Activated CD4-positive, alpha-beta T cell treated with anti-CD3 and anti-CD28 coated beads, Interleukin-2, amount 10 ng/mL, durations not matched to agents 7 days and 5 days (primary cell): Measurements from ENCODE around the gene RCVRN. TPM values are rescaled to one million over a fixed set of nuclear protein-coding genes. Genes with fewer than 3 reads are reported as not detected.

ENCODE experiments used
- CTCF ChIA-PET: fragments of 350-600 bp; sonication (Branson Sonifier 250); formaldehyde crosslinking; loops from one replicate; lab custom pipeline; 2021; ENCODE audit warnings: antibody characterized with exemption; lab: Charles Lee
- POLR2A ChIA-PET: fragments of 350-600 bp; sonication (Branson Sonifier 250); formaldehyde crosslinking; loops from one replicate; lab custom pipeline; 2021; ENCODE audit warnings: antibody characterized with exemption; lab: Charles Lee
- DNase-seq: peaks from one replicate; pipeline ENCODE4 v3.0.0-alpha.2; 2020
- H3K27ac Mint-ChIP-seq: one replicate; pipeline ENCODE4 v1.8.0; 2021; ENCODE audit warnings: mild to moderate bottlenecking, moderate library complexity, mixed read lengths
- H3K27me3 Mint-ChIP-seq: one replicate; pipeline ENCODE4 v1.8.0; 2021; ENCODE audit warnings: mixed read lengths
- H3K36me3 Mint-ChIP-seq: one replicate; pipeline ENCODE4 v1.8.0; 2021; ENCODE audit warnings: low read depth, mixed read lengths
- H3K4me1 Mint-ChIP-seq: one replicate; pipeline ENCODE4 v1.8.0; 2021; ENCODE audit warnings: mixed read lengths
- H3K4me3 Mint-ChIP-seq: one replicate; pipeline ENCODE4 v1.8.0; 2021; ENCODE audit warnings: mild to moderate bottlenecking, moderate library complexity, mixed read lengths
- H3K9me3 Mint-ChIP-seq: one replicate; pipeline ENCODE4 v1.8.0; 2021; ENCODE audit warnings: mixed read lengths
- total RNA-seq, 2 experiments: library from RNA; stranded (reverse); gene quantifications; one replicate each; pipeline ENCODE4 v1.2.3, GENCODE V29; 2021

Gene RCVRN
- total RNA-seq, 2 experiments from 2014 or later = not detected

GRCh38 chr17:9902120-9902519 lies 3.0 kb downstream of the RCVRN start:
- POLR2A ChIA-PET = no interaction called here
- no peaks in the 10 kb centered on the region for H3K4me1 Mint-ChIP-seq
- no peak overlapping the region for H3K27ac Mint-ChIP-seq
- CTCF ChIA-PET = interaction anchor here (0.9 kb wide), 1 partner anchor 17 kb away, joined by 3 read pairs; no protein-coding TSS in a partner anchor
- peaks cover 12% of the 10 kb centered on the region for H3K27me3 Mint-ChIP-seq
- DNase-seq = no peak
- no peaks in the 10 kb centered on the region for H3K9me3 Mint-ChIP-seq
- no peak overlapping the region for H3K4me3 Mint-ChIP-seq
- H3K36me3 Mint-ChIP-seq = no peaks in the 10 kb centered on the region

GRCh38 chr17:9900784-9901183 lies 4.3 kb downstream of the RCVRN start:
- ChIA-PET CTCF (no interaction called here), POLR2A (no interaction called here)
- H3K9me3 Mint-ChIP-seq = no peaks in the 10 kb centered on the region

GRCh38 chr17:9900044-9900594 lies 5.0 kb downstream of the RCVRN start:
- ChIA-PET CTCF (no interaction called here), POLR2A (no interaction called here)
- Mint-ChIP-seq H3K27ac (no peak overlapping the region), H3K4me1 (no peaks in the 10 kb centered on the region), H3K36me3 (no peaks in the 10 kb centered on the region), H3K4me3 (no peak overlapping the region), H3K9me3 (no peaks in the 10 kb centered on the region), H3K27me3 (peaks cover 12% of the 10 kb centered on the region)
- DNase-seq = no peak

More at GRCh38 chr17:9900784-9901183, 4.3 kb downstream of the RCVRN start:
- Mint-ChIP-seq H3K36me3 (no peaks in the 10 kb centered on the region), H3K27me3 (peaks cover 12% of the 10 kb centered on the region), H3K27ac (no peak overlapping the region), H3K4me3 (no peak overlapping the region), H3K4me1 (no peaks in the 10 kb centered on the region)
- no peak for DNase-seq

GRCh38 chr17:9899280-9900043 lies 5.6 kb downstream of the RCVRN start:
- POLR2A ChIA-PET = no interaction called here
- Mint-ChIP-seq H3K27me3 (peaks cover 12% of the 10 kb centered on the region), H3K4me3 (no peak overlapping the region), H3K9me3 (no peaks in the 10 kb centered on the region), H3K4me1 (no peaks in the 10 kb centered on the region), H3K36me3 (no peaks in the 10 kb centered on the region), H3K27ac (no peak overlapping the region)
- no peak for DNase-seq
- CTCF ChIA-PET = no interaction called here

GRCh38 chr17:9898812-9899211 lies 6.3 kb downstream of the RCVRN start:
- H3K9me3 Mint-ChIP-seq = no peaks in the 10 kb centered on the region
- H3K4me1 Mint-ChIP-seq = no peaks in the 10 kb centered on the region
- H3K36me3 Mint-ChIP-seq = no peaks in the 10 kb centered on the region
- no peak overlapping the region for H3K27ac Mint-ChIP-seq
- ChIA-PET CTCF (no interaction called here), POLR2A (interaction anchor here (0.7 kb wide), 1 partner anchor 752 kb away, joined by 3 read pairs; no protein-coding TSS in a partner anchor)
- DNase-seq = no peak
- peaks cover 12% of the 10 kb centered on the region for H3K27me3 Mint-ChIP-seq
- no peak overlapping the region for H3K4me3 Mint-ChIP-seq

- Mint-ChIP-seq H3K4me1 (no peaks in the 10 kb centered on the region), H3K27me3 (peaks cover 12% of the 10 kb centered on the region), H3K36me3 (no peaks in the 10 kb centered on the region), H3K27ac (no peak overlapping the region), H3K4me3 (no peak overlapping the region), H3K9me3 (no peaks in the 10 kb centered on the region)
- CTCF ChIA-PET = no interaction called here
- no peak for DNase-seq
- POLR2A ChIA-PET = no interaction called here
These were observed 7.6 kb downstream of the RCVRN start for GRCh38 chr17:9897372-9897968.

- POLR2A ChIA-PET = no interaction called here
- Mint-ChIP-seq H3K36me3 (no peaks in the 10 kb centered on the region), H3K27ac (no peak overlapping the region), H3K9me3 (no peaks in the 10 kb centered on the region), H3K4me1 (no peaks in the 10 kb centered on the region), H3K4me3 (no peak overlapping the region), H3K27me3 (peaks cover 8% of the 10 kb centered on the region)
- no peak for DNase-seq
- CTCF ChIA-PET = no interaction called here
These were observed 9.1 kb downstream of the RCVRN start for GRCh38 chr17:9895923-9896322.

- Mint-ChIP-seq H3K36me3 (no peaks in the 10 kb centered on the region), H3K4me3 (no peak overlapping the region), H3K4me1 (no peaks in the 10 kb centered on the region), H3K9me3 (no peaks in the 10 kb centered on the region), H3K27me3 (no peaks in the 10 kb centered on the region), H3K27ac (no peak overlapping the region)
- DNase-seq = no peak
- ChIA-PET CTCF (no interaction called here), POLR2A (no interaction called here)
These were observed 10.8 kb downstream of the RCVRN start for GRCh38 chr17:9894231-9894630.

GRCh38 chr17:9893411-9894012 lies 11.6 kb downstream of the RCVRN start:
- Mint-ChIP-seq H3K9me3 (no peaks in the 10 kb centered on the region), H3K27me3 (no peaks in the 10 kb centered on the region), H3K36me3 (no peaks in the 10 kb centered on the region), H3K4me1 (no peaks in the 10 kb centered on the region), H3K4me3 (no peak overlapping the region), H3K27ac (no peak overlapping the region)
- CTCF ChIA-PET = no interaction called here
- no peak for DNase-seq
- POLR2A ChIA-PET = no interaction called here

GRCh38 chr17:9890124-9890523 lies 14.9 kb downstream of the RCVRN start:
- DNase-seq = no peak
- ChIA-PET CTCF (no interaction called here), POLR2A (interaction anchor here (0.6 kb wide), 1 partner anchor 513 kb away, joined by 3 read pairs; no protein-coding TSS in a partner anchor)
- H3K9me3 Mint-ChIP-seq = no peaks in the 10 kb centered on the region
- H3K4me3 Mint-ChIP-seq = no peak overlapping the region
- no peaks in the 10 kb centered on the region for H3K36me3 Mint-ChIP-seq
- no peaks in the 10 kb centered on the region for H3K27me3 Mint-ChIP-seq
- H3K4me1 Mint-ChIP-seq = no peaks in the 10 kb centered on the region
- no peak overlapping the region for H3K27ac Mint-ChIP-seq

GRCh38 chr17:9887508-9887907 lies 17.6 kb downstream of the RCVRN start:
- ChIA-PET POLR2A (no interaction called here), CTCF (interaction anchor here (0.6 kb wide), 1 partner anchor 225 kb away, joined by 3 read pairs; no protein-coding TSS in a partner anchor)
- no peak for DNase-seq
- Mint-ChIP-seq H3K27ac (no peak overlapping the region), H3K4me3 (no peak overlapping the region), H3K36me3 (no peaks in the 10 kb centered on the region), H3K27me3 (no peaks in the 10 kb centered on the region), H3K4me1 (no peaks in the 10 kb centered on the region), H3K9me3 (peaks cover 10% of the 10 kb centered on the region)

- no peak overlapping the region for H3K27ac Mint-ChIP-seq
- peaks cover 16% of the 10 kb centered on the region for H3K9me3 Mint-ChIP-seq
- no peaks in the 10 kb centered on the region for H3K4me1 Mint-ChIP-seq
- H3K4me3 Mint-ChIP-seq = no peak overlapping the region
- DNase-seq = no peak
- ChIA-PET POLR2A (no interaction called here), CTCF (interaction anchor here (0.6 kb wide), 1 partner anchor 226 kb away, joined by 3 read pairs; no protein-coding TSS in a partner anchor)
- no peaks in the 10 kb centered on the region for H3K36me3 Mint-ChIP-seq
- no peaks in the 10 kb centered on the region for H3K27me3 Mint-ChIP-seq
These were observed 18.7 kb downstream of the RCVRN start for GRCh38 chr17:9886141-9886930.
